Activated CD4-positive, alpha-beta T cell treated with anti-CD3 and anti-CD28 coated beads, Interleukin-2, amount 50 U/mL, for 24 hours (primary cell): Measurements from ENCODE around the gene DRAM1.
"Not testable (repeated sequence)": the region's sequence is repeated elsewhere in the genome, so short reads cannot be mapped to it uniquely, and the experiment has no call there.

Experiments
- DNase-seq, 2 donors: peaks; one replicate each; pipeline ENCODE4 v3.0.0-alpha.2; 2020; ENCODE audit warnings: low read depth in 1 of 2, low spot score in 1 of 2

DRAM1 gene

GRCh38 chr12:101858361-101858760 lies 19.0 kb upstream of the DRAM1 start:
- no peak for DNase-seq

- no peak for DNase-seq
Observed at GRCh38 chr12:101859664-101860607, 17.4 kb upstream of the DRAM1 start.

GRCh38 chr12:101861688-101862087 lies 15.7 kb upstream of the DRAM1 start:
- not testable (repeated sequence) for DNase-seq

GRCh38 chr12:101862245-101862644 lies 15.1 kb upstream of the DRAM1 start:
- DNase-seq, result no peak

GRCh38 chr12:101863981-101864380 lies 13.4 kb upstream of the DRAM1 start:
- no peak for DNase-seq

GRCh38 chr12:101866615-101867373 lies 10.6 kb upstream of the DRAM1 start:
- no peak for DNase-seq

- DNase-seq, result not testable (repeated sequence)
Observed at GRCh38 chr12:101867619-101868018, 9.8 kb upstream of the DRAM1 start.

- DNase-seq, result no peak
Observed at GRCh38 chr12:101870925-101871324, 6.5 kb upstream of the DRAM1 start.

- no peak for DNase-seq
Observed at GRCh38 chr12:101875162-101875561, 2.2 kb upstream of the DRAM1 start.

GRCh38 chr12:101876322-101876860 lies 989 bp upstream of the DRAM1 start:
- DNase-seq, result no peak

GRCh38 chr12:101877806-101878242 lies 444 bp downstream of the DRAM1 start:
- no peak for DNase-seq

- DNase-seq, result no peak
Observed at GRCh38 chr12:101878243-101878821, 952 bp downstream of the DRAM1 start.

GRCh38 chr12:101880769-101881168 lies 3.4 kb downstream of the DRAM1 start:
- no peak for DNase-seq

- DNase-seq, result no peak
Observed at GRCh38 chr12:101881228-101881627, 3.8 kb downstream of the DRAM1 start.

GRCh38 chr12:101884174-101884573 lies 6.8 kb downstream of the DRAM1 start:
- DNase-seq, result no peak

GRCh38 chr12:101884781-101885340 lies 7.5 kb downstream of the DRAM1 start:
- not testable (repeated sequence) for DNase-seq

- no peak for DNase-seq
Observed at GRCh38 chr12:101885912-101886561, 8.7 kb downstream of the DRAM1 start.

- no peak for DNase-seq
Observed at GRCh38 chr12:101889211-101889752, 11.9 kb downstream of the DRAM1 start.

GRCh38 chr12:101891462-101891971 lies 14.1 kb downstream of the DRAM1 start:
- DNase-seq, result no peak

GRCh38 chr12:101892794-101893193 lies 15.4 kb downstream of the DRAM1 start:
- no peak for DNase-seq
